CD4-positive, alpha-beta T cell treated with Interleukin-4 for 1 hour (primary cell): ENCODE measurements around the gene MEGF9.
"Not testable (repeated sequence)": the region's sequence is repeated elsewhere in the genome, so short reads cannot be mapped to it uniquely, and the experiment has no call there.

Source experiments
- DNase-seq, 2 donors: peaks; one replicate each; pipeline ENCODE4 v3.0.0-alpha.2; 2020 to 2022

MEGF9 gene

DNA sequence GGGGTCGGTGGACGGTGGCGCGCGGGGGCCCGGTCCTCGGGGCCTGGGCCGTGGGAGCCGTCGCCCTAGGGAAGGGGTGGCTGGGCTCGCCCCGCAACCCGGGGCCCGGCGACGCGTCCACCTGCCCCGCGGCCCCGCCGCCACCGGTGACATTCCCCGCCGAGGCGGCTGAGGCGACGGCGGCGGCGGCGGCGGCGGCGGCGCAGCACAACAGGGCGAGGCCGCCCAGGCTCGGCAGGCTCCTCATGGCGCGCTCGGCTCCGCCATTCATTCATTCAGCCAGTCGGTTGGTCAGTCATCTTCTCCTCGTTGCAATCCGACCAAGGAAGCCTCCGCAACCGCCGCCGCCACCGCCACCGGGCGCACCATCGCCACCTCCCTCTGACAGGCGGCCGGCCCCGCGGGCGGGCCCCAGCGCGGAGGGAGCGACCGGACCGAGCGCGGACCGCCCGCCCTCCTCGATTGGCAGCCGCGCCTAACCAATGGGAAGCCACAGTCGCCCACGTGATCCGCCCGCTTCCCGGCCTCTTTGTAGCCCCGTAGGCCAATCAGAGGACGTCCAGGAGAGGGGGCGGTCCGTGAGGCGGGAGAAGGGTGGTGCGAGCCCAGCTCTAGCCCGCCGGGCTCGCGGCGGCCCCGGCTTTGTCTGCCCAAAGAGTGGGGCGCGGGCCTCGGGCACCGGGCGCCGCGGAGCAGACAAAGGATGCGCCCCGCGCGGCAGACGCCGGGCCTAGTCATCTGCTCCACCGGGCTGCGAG is at the start of gene MEGF9:
TSS of gene MEGF9 (minus strand) at position 383 of the 758 bp plus-strand sequence. CDS start at position 271, 112 bp downstream.
- DNase-seq = peak; percentile 95 to 96

DNA sequence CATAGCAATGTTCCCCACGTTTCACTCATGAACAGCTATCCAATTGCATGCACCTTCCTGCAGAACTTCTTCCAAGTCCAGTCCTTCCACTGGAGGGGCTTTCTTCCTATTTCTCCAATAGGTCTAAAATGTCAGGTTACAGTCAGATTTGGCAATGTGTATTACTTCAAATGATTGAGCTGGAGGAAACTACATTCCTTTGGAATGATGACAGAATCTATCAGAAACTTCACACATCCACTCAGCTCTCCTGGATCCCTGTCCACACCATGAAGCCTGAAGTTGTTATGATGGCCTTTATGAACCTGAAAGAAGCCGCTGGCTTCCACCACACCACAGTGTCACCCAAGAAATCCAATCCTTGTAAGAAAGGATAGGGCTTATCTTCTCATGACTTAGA is 46.7 kb upstream of the MEGF9 start:
- DNase-seq = no peak

DNA sequence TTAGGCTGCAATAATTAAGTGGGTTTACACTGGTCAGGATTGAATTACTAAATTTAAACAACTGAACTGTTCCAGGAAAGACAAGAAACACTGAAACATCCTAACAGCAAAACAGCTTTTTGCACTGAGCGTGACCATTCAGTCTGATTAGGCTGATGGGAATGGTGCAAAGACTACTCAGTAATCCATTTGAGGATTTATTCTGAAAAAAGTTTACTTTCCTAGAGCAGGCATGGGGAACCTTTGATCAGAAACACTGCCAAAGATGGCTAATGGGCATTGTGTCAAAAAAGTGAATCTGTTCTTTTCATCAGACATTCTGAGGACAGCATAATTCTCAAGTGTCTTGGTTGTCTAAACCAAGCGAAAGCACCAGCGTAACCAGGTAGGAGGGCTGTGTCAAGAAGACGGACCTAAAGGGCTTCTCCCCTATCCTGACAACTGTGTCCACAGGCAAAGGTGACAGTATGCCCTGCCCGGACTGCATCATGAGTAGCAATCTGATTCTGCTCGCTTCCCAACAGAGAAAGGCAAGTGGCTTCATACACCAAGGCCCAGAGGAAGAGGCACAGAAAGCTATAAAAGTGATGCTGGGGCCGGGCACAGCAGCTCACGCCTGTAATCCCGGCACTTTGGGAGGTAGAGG is 45.6 kb upstream of the MEGF9 start:
- DNase-seq = no peak

DNA sequence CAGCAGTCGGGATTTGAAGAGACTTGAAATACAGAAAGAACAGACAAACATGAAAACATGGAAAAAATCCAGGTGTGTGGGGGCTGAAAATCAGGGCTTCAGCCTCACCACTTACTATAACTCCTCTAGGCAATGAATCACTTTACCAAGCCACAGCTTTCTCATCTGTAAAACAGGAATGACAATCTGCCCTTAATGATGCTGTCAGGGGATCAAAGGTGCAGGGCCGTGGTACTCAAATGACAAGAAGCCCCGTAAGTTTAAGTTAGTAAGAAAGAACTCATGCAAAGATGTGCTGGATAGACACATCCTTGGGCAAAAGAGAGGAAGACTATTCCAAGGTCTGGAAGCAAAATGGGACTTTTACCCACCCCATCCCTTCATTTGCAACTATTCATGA is 44.3 kb upstream of the MEGF9 start:
- DNase-seq = no peak

DNA sequence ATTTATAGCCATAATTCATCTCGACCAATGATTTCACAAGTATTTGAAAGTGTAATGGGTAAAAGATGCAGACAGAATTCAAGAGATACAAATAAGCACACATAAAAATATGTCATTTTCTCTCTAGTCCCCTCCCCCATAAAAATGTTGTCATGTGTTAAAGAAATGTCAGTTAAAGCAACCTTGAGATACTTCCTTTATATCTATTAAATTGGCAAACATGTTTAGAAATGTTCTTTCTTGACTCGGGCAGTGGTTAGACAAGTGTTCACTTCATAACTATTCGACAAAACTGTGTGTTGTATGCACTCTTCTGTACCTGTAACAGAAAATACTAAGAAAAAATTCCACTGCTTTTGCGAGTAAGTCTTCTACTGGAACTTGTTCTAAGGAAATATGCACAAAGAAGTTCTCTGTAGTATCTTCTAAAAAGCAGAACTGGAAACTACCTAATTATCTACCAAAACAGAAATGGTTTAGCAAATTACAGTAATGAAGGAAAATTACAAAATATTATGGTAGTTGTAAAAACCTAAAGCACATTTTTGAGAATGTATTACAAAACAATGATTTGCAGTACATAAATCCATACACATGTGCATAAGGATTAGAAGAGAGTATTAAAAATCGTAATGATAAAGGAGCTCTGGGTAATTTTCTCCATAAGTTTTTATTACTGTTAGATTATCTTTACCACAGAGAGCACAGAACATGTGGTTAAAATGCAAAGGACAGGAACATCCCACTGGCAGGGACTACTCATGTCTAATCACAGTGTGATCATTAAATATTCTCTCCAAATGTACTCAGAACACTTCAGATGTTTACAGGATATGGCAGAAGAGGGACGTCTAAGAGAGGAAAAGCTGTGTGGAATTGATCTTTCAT is 43.0 kb upstream of the MEGF9 start:
- no peak for DNase-seq

DNA sequence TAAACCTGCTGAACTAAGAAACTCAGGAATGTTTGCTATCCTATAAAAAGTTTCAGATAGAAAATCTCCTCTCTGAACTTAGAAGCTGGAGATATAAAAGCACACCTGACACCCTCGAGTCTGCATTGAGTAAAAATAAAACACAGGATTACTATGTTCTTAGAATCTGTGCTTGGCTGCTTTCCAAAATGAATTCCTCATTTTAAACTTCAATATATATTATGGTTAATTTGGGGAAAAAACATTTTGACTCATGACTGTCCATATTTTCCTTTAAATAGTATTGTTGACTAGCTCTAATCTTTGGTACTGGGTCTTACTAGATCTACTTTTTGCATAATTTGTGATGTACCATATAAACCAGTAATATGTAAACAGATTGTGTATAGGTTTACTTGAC is 42.3 kb upstream of the MEGF9 start:
- DNase-seq = no peak

DNA sequence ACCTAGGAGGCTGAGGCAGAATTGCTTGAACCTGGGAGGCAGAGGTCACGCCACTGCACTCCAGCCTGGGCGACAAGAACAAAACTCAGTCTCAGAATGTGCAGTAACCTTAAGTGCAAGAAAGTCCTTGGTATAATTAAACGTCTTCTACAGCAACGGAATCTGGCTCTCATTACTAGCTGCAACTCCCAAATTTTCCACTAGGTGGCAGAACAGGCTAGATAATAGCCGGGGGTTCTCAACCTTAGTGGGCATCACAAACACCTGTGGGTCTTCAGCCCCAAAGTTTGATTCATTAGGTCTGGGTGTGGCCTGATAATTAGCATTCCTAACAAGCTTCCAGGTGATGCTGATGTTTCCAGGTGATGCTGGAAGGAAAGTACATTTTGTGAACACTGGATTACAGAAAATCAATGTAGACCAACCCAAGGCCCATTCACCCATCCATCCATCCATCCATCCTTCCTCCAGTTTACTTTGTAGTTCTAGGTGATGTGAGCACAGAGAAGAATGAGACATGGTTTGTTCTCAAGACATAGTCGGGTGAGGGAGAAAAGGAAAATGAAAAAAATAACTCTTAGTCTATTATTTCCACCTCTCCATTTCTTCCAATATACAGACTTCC is 41.7 kb upstream of the MEGF9 start:
- DNase-seq = peak; percentile 65 to 81

DNA sequence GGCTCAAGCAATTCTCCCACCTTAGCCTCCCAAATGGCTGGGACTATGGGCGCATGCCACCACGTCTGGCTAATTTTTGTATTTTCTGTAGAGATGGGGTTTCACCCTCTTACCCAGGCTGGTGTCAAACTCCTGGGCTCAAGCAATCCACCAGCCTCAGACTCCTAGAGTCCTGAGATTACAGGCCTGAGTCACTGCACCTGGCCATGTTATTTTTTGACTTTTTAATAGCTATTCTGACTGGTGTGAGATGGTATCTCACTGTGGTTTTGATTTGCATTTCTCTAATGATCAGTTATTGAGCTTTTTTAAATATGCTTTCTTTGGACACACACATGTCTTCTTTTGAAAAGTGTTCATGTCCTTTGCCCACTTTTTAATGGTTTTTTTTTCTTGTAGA is 40.8 kb upstream of the MEGF9 start:
- DNase-seq = no peak

DNA sequence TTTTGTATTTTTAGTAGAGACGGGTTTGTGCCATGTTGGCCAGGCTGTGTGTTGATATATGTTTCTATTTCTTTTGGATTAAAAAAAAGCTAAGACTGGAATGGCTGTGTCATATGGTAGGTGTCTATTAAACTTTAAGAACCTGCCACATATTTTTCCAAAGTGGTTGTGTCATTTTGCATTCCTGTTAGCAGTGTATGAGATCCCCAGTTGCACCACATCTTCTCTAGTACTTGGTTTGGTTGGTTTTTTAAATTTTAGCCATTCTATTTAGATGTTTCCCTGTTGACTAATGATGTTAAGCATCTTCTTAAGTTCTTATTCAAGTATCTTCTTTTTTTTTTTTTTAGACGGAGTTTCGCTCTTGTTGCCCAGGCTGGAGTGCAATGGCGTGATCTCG is 36.2 kb upstream of the MEGF9 start:
- no peak for DNase-seq

DNA sequence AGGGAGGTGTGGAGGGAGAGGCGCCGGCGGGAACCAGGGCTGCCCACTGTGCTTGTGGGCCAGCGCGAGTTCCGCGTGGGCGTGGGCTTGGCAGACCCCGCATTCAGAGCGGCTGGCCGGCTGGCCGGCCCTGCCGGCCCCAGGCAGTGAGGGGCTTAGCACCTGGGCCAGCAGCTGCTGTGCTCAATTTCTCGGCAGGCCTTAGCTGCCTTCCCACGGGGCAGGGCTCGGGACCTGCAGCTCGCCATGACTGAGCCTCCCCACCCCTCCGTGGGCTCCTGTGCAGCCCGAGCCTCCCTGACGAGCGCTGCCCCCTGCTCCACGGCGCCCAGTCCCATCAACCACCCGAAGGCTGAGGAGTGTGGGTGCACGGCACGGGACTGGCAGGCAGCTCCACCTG is 32.1 kb upstream of the MEGF9 start:
- not testable (repeated sequence) for DNase-seq

DNA sequence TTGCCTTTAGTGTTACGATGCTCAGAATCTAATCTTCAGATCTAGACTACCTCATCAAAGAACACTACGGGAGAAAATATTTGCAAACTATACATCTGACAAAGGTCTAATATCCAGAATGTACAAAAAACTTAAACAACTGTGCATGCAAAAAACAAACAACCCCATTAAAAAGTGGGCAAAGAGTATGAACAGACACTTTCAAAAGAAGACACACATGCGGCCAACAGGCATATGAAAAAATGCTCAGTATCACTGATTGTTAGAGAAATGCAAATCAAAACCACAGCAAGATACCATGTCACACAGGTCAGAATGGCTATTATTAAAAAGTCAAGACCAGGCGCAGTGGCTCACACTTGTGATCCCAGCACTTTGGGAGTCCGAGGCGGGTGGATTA is 31.0 kb upstream of the MEGF9 start:
- no peak for DNase-seq

DNA sequence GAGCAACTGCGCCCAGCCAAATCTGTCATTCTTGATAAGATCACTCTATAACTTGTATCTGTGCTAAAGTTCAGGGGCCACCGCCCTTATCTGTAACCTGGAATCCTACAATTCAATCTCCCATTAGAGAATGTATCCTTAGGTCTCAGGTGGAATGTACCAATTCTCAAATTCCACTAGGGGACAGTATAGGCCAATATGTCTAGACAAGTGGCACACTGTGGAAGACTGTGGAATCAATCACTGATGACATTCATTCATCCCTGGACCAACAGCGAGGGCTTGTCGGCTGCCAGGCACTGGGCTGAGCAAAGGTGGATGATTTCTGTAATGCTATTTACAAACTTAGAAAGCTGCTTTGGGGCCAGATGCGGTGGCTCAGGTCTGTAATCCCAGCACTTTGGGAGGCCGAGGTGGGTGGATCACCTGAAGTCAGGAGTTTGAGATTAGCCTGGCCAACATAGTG is 28.7 kb upstream of the MEGF9 start:
- DNase-seq = peak in 1 of 2 donors; percentile 44

DNA sequence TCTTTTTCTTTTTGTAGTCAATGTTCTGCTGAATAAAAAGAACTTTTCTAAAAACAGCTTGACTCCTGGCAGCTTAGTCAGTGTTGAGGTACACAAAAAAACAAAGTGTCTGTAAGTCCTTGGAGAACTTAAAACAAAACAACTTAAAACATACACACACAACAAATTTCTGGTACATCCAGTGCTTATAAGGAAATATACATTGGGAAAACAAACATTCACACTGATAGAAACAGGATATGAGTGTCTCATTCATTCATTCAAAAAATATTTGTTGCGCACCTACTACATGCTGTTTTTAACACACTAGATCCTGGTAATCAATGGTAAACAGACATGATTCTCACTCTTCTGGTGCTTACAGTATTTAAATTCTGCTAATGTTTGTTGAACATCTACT is 27.4 kb upstream of the MEGF9 start:
- no peak for DNase-seq

DNA sequence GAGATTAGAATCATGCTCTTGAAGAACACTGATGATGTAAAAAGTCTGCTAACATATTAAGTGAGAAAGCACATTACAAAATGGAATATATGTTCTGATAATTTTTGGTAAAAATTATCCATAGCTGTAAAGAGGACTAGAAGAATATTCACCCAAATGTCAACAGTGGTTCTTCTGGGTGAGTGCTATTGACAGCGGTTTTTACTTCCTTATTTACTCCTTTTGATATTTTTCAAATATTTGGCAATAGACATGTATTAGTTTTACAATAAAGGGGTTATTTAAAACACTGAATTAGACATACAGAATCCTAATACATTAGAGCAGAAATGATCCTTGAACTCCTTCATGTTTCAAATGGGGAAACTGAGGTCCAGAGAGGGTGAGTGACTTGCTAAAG is 26.9 kb upstream of the MEGF9 start:
- DNase-seq = no peak

DNA sequence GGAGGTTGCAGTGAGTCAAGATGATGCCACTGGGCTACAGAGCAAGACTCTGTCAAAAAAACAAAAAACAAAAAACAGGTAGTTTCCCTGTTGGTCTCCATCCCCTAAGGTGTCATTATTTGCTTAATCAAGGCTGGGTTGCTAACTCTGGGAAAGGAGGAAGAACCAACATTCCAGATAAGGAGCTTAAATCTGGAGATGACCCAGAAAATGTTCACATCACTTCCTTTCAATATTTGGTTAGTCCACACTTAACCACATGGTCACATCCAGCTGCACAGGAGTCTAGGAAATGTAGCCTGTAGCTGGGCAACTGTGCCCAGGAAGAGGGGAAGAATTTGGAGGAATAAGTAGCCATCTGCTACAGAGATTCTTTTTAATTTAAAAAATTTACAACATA is 25.9 kb upstream of the MEGF9 start:
- DNase-seq = no peak

DNA sequence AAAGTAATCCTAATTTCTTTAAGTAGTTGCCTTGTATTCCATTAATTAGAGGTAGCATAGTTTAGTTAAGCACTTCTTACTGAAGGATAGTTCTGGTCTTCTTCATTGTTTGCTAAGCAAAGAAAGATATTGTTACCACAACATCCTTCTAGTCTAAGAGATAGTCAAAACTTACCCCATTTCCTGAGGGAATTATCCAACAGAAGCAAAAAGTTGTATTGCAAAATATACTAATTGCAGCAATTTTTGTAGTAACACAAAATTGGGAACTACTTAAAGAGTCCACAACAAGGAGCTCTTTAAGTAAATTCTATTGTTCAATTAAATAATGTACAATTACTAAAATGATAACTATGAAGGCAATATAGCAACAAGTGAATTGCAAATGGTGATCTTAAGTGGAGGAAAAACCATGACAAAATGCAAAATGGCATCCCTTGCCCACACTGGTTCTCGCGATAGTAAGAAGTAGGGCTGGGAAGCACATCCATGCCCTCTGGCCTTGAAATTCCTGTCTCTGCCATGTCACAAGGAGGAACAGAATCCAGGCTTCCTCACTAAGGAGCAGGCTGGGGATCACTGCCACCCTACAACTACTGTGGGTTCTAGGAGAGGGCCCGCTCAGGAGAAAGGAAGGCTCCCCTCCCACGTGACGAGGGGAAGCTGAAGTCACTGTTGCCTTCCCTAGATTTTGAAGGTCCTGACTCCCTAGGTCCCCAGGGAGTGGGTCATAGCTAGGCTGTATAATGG is 23.3 kb upstream of the MEGF9 start:
- DNase-seq = no peak

DNA sequence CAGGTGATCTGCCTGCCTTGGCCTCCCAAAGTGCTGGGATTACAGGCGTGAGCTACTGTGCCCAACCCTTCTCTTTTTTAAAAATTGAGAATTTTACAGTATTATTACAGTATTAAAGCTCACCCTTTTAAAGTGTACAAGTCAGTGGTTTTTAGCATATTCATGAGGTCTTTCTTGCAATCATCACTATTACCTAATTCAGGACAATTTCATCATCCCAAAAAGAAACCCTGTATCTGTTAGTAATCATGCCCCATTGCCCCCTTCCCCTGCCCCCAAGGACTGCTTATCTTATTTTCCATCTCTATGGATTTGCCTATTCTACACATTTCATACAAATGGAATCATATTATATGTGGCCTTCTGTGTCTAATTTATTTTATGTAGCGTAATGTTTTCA is 22.6 kb upstream of the MEGF9 start:
- DNase-seq = no peak

DNA sequence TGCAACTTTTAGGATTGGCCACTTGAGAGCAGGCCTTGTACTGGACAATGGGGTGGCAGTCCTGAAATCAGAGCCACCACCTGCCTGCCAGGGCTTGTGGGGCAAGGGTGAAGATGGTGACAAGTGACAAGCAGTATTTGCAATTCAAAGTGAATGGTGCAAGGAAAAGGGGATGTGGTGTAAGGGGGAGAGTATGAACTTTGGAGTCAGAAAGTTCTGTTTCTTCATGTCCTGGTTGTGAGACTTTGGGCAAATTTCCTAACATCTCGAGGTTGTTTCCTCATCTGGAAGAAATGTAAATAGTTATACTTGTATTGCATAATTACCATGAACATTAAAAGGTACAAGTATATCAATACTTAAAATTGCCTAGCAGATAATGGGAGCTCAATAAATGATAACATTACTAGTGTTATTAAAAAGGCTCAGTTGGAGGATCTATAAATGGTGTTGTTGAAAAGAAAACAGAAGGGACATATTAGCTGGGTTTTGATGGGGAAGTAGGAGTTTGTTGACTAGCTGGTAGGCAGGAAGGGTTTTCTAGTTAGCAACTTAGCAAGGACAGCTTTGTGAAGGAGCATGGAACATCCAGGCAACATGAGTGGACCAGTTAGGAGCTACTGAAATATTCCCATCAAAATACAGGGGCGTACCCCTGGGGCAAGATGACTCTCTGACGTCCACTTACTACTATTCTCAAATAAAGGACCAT is 21.3 kb upstream of the MEGF9 start:
- peak in 1 of 2 donors; percentile 49 for DNase-seq

DNA sequence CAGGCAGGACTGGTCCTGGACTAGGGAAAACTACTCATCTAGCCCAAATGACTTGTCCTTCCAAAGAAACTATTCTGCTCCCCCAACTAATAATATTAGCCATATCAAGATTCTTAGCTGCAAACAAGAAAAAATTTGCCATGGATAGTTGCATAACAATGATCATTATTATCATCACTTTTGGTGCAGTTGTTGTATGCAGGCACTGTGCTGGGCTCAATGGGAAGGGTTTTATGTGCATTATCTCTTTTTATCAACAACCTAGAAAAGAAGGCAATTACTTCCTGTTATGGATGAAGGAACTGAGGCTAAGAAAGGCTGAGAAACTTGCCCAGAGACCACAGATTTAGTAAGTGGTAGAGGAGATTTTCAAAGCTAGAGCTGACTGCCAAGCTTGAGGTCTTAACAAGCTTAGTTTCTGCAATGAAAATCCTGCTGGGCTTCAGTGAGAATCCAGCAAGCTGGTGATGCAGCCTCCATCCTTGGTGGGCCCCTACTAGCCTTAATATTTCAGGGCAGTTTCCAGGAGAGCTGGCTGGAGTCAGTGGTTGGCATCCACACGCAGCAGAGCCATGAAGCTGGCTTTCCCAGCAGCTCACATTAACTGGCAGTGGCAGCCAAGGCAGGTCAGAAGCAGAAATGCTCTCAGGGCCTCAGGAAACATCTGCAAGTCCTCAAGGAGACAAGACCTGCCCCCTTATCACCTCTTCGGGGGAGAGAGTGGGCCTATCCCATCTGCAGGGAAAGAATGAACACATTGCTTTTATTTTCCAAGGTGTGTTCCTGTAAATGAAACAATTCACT is 20.5 kb upstream of the MEGF9 start:
- DNase-seq = no peak

DNA sequence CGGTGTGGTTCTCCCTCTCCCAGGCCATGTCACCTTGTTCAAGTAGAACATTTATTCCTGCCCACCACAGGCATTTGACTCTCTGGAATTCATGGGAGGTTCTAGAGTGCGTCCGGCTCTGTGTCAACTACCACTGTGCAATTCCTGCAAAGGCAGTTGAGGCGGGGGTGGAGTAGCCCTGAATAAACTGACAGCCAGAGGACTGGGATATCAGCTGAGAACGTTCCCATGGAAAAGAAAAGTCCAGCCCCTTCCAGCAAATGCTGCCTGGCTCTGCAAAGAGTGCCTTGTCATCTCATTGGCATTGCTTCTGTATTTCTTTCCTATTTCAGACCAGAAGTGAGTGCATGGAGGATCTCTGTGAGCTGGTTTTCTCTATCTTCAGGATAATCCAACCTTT is 18.9 kb upstream of the MEGF9 start:
- no peak for DNase-seq
